ENCODE results near the gene MIER3.

Gene MIER3

GRCh38 chr5:56959326-56959725, 7.4 kb upstream of the MIER3 start:
- DNase-seq, result no peak

- DNase-seq, result no peak
Measured at GRCh38 chr5:56958595-56958994, 6.7 kb upstream of the MIER3 start.

- DNase-seq, result no peak
Measured at GRCh38 chr5:56954262-56954661, 2.3 kb upstream of the MIER3 start.

- no peak for DNase-seq
Measured at GRCh38 chr5:56951126-56951945, 587 bp downstream of the MIER3 start.

- DNase-seq, result no peak
Measured at GRCh38 chr5:56950626-56951125, 1.2 kb downstream of the MIER3 start.

- DNase-seq, result no peak
Measured at GRCh38 chr5:56947052-56947451, 4.9 kb downstream of the MIER3 start.

GRCh38 chr5:56941981-56942380, 9.9 kb downstream of the MIER3 start:
- no peak for DNase-seq

GRCh38 chr5:56938858-56939257, 13.1 kb downstream of the MIER3 start:
- DNase-seq, result no peak

GRCh38 chr5:56934325-56934724, 17.6 kb downstream of the MIER3 start:
- no peak for DNase-seq

- no peak for DNase-seq
Measured at GRCh38 chr5:56922922-56923321, 29.0 kb downstream of the MIER3 start.

- no peak for DNase-seq
Measured at GRCh38 chr5:56919942-56920662, 31.8 kb downstream of the MIER3 start.

- no peak for DNase-seq
Measured at GRCh38 chr5:56918054-56918453, 33.9 kb downstream of the MIER3 start.

GRCh38 chr5:56917534-56917933, 34.4 kb downstream of the MIER3 start:
- no peak for DNase-seq

- DNase-seq, result no peak
Measured at GRCh38 chr5:56914678-56915077, 37.2 kb downstream of the MIER3 start.

GRCh38 chr5:56913766-56914165, 38.2 kb downstream of the MIER3 start:
- no peak for DNase-seq

GRCh38 chr5:56910210-56910965, 41.5 kb downstream of the MIER3 start:
- peak; percentile 49 for DNase-seq

GRCh38 chr5:56909294-56910209, 42.4 kb downstream of the MIER3 start, which contains the start of gene SETD9:
Gene SETD9, plus strand, starts transcription at chr5:56909596. Its CDS starts 50 bp downstream, at chr5:56909646.
- DNase-seq, result peak; percentile 97

GRCh38 chr5:56908942-56909293, 43.0 kb downstream of the MIER3 start:
- no peak for DNase-seq

GRCh38 chr5:56900858-56901578, 50.9 kb downstream of the MIER3 start:
- DNase-seq, result no peak

GRCh38 chr5:56900395-56900794, 51.5 kb downstream of the MIER3 start:
- no peak for DNase-seq

- no peak for DNase-seq
Measured at GRCh38 chr5:56898213-56898612, 53.7 kb downstream of the MIER3 start.

- no peak for DNase-seq
Measured at GRCh38 chr5:56896763-56897162, 55.2 kb downstream of the MIER3 start.

Measured in NK-92 treated with Interleukin-12 subunit alpha and Interleukin-12 subunit beta, amount 100 ng/mL, for 24 hours (cell line).